Nucleus accumbens (tissue), 56 donors: ENCODE data around the gene PACSIN2.
"Not testable (repeated sequence)": the region's sequence is repeated elsewhere in the genome, so short reads cannot be mapped to it uniquely, and the experiment has no call there.

Experiments used
- DNase-seq, 56 donors: peaks; one replicate each; lab custom pipeline; 2025; lab: John Stamatoyannopoulos, UW

The PACSIN2 gene

GRCh38 chr22:42951093-42951710 is 63.7 kb downstream of the PACSIN2 start:
- no peak for DNase-seq

GRCh38 chr22:42950281-42950680 is 64.7 kb downstream of the PACSIN2 start:
- DNase-seq: no peak

GRCh38 chr22:42949159-42949558 is 65.8 kb downstream of the PACSIN2 start:
- no peak for DNase-seq

- no peak for DNase-seq
Observed at GRCh38 chr22:42948294-42948693, 66.7 kb downstream of the PACSIN2 start.

GRCh38 chr22:42947211-42947990 is 67.5 kb downstream of the PACSIN2 start:
- peak in 1 of 56 donors; percentile 4 for DNase-seq

GRCh38 chr22:42946546-42947198 is 68.3 kb downstream of the PACSIN2 start:
- DNase-seq: no peak

- no peak for DNase-seq
Observed at GRCh38 chr22:42945736-42946135, 69.2 kb downstream of the PACSIN2 start.

GRCh38 chr22:42945027-42945426 is 69.9 kb downstream of the PACSIN2 start:
- no peak for DNase-seq

- no peak for DNase-seq
Observed at GRCh38 chr22:42944409-42944808, 70.5 kb downstream of the PACSIN2 start.

GRCh38 chr22:42943981-42944380 is 71.0 kb downstream of the PACSIN2 start:
- no peak for DNase-seq

GRCh38 chr22:42942351-42942750 is 72.6 kb downstream of the PACSIN2 start:
- no peak for DNase-seq

- peak in 2 of 56 donors; percentile 6 to 16 for DNase-seq
Observed at GRCh38 chr22:42939941-42940653, 74.9 kb downstream of the PACSIN2 start.

GRCh38 chr22:42939451-42939881 is 75.5 kb downstream of the PACSIN2 start:
- no peak for DNase-seq

GRCh38 chr22:42938976-42939375 is 76.0 kb downstream of the PACSIN2 start:
- no peak for DNase-seq

GRCh38 chr22:42938449-42938848 is 76.5 kb downstream of the PACSIN2 start:
- no peak for DNase-seq

- peak in 1 of 56 donors; percentile 2 for DNase-seq
Observed at GRCh38 chr22:42937164-42937843, 77.6 kb downstream of the PACSIN2 start.

GRCh38 chr22:42936680-42937079 is 78.3 kb downstream of the PACSIN2 start:
- not testable (repeated sequence) for DNase-seq

GRCh38 chr22:42934338-42934737 is 80.6 kb downstream of the PACSIN2 start:
- no peak for DNase-seq

GRCh38 chr22:42933485-42934091 is 81.4 kb downstream of the PACSIN2 start:
- DNase-seq: peak in 3 of 56 donors; percentile 18 to 23 (median 20)
